ENCODE measurements around the gene CSTF3.

The CSTF3 gene

GRCh38 chr11:33040033-33040861 lies 121.0 kb downstream of the CSTF3 start:
- DNase-seq, result no peak

- peak; percentile 87 for DNase-seq
Measured at GRCh38 chr11:33039274-33040032, 121.8 kb downstream of the CSTF3 start, which contains the start of gene TCP11L1. TCP11L1 (plus strand) TSS chr11:33039572; CDS start chr11:33043774, 4,202 bp downstream.

DNA sequence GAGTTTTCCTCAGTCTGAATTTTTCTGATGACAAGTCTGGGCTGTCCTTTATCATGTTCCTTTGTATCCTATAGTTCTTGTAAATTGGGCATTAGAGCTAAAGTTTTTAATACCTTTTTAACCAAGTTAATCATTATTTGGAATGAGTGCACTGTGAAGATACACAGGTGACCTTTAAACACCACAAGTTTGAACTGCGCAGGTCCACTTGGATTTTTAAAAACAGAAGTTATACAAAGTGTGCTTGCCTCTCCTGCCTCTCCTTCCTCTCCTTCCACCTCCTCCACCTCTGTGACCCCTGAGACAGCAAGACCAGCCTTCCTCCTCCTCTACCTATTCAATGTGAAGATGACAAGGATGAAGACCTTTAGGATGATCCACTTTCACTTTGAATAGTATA lies 126.3 kb downstream of the CSTF3 start:
- DNase-seq, result no peak

Data from GDM1 (cell line).